ENCODE results near the gene CCDC121.

DNA sequence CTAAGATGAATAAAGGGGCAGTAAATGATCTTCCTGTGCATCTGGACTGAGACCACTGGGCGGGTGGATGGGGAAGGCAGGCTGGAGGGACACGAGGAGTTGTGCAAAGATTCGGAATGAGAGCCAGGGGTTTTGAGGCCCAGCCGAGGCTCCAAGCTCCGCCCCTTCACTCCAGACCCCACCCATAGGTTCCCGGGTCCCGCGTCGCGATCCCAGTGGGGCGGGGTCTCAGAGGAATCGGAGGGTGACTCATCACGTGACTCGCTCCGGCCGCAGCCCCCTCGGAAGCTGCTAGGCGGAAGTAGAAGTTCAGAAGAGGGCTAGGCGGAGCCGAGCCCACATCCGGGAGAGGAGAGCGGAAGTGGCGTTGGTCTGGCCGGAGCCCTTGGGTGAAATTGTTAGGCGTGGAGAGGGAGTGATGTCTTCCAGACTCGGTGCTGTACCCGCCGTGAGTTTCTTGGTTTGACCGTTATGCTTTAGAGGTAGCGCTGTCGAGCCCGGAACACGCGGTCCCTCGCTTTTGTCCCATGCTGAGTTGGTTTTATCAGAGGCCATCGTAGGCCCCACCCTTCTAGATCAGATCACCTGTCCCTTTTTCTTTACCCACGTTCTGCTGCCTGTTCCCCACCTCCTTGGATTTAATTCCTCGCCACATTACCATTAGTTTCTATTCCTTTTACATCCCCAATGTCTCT lies 46.0 kb downstream of the CCDC121 start, which contains the start of gene ZNF512:
- TF ChIP-seq, protein P1, sequence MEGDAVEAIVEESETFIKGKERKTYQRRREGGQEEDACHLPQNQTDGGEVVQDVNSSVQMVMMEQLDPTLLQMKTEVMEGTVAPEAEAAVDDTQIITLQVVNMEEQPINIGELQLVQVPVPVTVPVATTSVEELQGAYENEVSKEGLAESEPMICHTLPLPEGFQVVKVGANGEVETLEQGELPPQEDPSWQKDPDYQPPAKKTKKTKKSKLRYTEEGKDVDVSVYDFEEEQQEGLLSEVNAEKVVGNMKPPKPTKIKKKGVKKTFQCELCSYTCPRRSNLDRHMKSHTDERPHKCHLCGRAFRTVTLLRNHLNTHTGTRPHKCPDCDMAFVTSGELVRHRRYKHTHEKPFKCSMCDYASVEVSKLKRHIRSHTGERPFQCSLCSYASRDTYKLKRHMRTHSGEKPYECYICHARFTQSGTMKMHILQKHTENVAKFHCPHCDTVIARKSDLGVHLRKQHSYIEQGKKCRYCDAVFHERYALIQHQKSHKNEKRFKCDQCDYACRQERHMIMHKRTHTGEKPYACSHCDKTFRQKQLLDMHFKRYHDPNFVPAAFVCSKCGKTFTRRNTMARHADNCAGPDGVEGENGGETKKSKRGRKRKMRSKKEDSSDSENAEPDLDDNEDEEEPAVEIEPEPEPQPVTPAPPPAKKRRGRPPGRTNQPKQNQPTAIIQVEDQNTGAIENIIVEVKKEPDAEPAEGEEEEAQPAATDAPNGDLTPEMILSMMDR (IDR thresholded peaks at IDR 0.05 in 4 of 5, conservative IDR thresholded peaks at IDR 0.05 in 1 of 5): peak in 1 of 5 experiments; percentile 5
- TF ChIP-seq POLR2A (IDR thresholded peaks at IDR 0.05): peak in 1 of 2 donors; percentile 55
